Fibroblast of lung (primary cell): ENCODE measurements around the gene TRIM26.

Experiments
- CTCF ChIP-seq, 2 donors: IDR thresholded peaks in 1 of 2; conservative IDR thresholded peaks in 1 of 2; 1 replicate in 1 of 2; 2 replicates in 1 of 2; pipeline ENCODE4 v1.5.1; 2011 to 2012; ENCODE audit warnings: low read length in 2 of 2, control low read depth in 1 of 2, inconsistent platforms in 1 of 2, low read depth in 1 of 2, mild to moderate bottlenecking in 1 of 2
- EZH2 ChIP-seq: IDR thresholded peaks from 2 replicates; pipeline ENCODE4 v1.5.1; 2012; ENCODE audit warnings: low read length, control low read depth, mild to moderate bottlenecking; ENCODE audit errors: missing control alignments

DNA sequence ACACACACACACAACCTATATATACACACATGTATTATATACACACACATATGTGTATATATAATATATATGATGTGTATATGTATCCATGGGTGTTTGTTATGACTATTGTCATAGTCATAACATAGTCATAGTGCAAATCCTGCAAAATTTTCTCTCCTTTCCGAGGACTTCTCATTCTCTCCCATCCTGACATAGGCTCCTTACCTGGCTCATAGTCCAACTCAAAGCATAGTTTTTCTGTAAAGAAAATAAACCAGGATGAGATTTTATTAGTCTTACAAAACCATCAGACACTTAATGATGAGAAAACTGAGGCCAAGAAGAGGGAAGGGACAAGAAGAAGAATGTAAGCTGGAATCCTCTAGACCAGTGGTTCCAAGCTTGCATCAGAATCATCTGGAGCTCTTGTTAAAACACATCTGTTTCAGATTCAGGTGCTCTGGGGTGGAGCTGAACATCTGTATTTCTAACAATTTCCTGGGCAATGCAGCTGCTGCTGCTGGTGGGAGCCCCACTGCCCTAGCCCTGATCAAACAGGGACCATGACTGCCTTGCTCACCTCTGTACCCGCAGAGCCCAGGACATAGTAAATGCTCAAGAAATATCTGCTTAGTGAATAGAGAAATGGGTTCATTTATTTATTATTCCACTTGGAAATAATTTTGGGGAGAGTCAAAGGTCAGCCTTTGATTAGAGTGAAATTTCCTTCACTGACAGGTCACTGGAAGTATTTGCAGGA lies 57.5 kb downstream of the TRIM26 start:
- TF ChIP-seq CTCF (conservative IDR thresholded peaks at IDR 0.05 in 1 of 2, IDR thresholded peaks at IDR 0.05 in 1 of 2; ENCODE audit: low read depth in 1 of 2, low read length in 2 of 2) (no peak), EZH2 (no peak)
